Body of pancreas (tissue), 2 donors: ENCODE results near the gene TEX28. TPM values are rescaled to one million over a fixed set of nuclear protein-coding genes. Genes with fewer than 3 reads are reported as not detected.

Source experiments
- total RNA-seq, 2 donors: library from RNA; depleted of rRNA; stranded (reverse); fragments of >200 nt; gene quantifications; one replicate each; pipeline ENCODE4 v1.1.0, GENCODE V29; 2016

TEX28 gene
- total RNA-seq, 2 donors from 2014 or later, result not detected

Other genes with a start within 250 kb of the TEX28 start
- 10 to 100 TPM; 27.8 to 36.3 TPM for gene MECP2, start 197.4 kb downstream of the TEX28 start, total RNA-seq
- gene OPN1LW, start 150.9 kb downstream of the TEX28 start, total RNA-seq, result not detected
- gene OPN1MW, start 112.5 kb downstream of the TEX28 start, total RNA-seq, result not detected
- not detected for gene OPN1MW2, start 75.4 kb downstream of the TEX28 start, total RNA-seq
- gene OPN1MW3, start 37.5 kb downstream of the TEX28 start, total RNA-seq, result not detected
- gene TKTL1, start 671 bp upstream of the TEX28 start, total RNA-seq, result not detected
- 100 to 1,000 TPM; 230 to 308 TPM for gene FLNA, start 79.5 kb upstream of the TEX28 start, total RNA-seq
- 10 to 100 TPM; 23.6 to 28.3 TPM for gene EMD, start 84.2 kb upstream of the TEX28 start, total RNA-seq
- gene RPL10, start 103.3 kb upstream of the TEX28 start, total RNA-seq, result 1,000 to 10,000 TPM; 1,426 to 2,757 TPM
- 10 to 100 TPM in 1 of 2 donors, 1 to 10 TPM in 1; 9.6 to 16.1 TPM for gene DNASE1L1, start 114.1 kb upstream of the TEX28 start, total RNA-seq
- 10 to 100 TPM; 42.0 to 97.6 TPM for gene TAFAZZIN, start 116.4 kb upstream of the TEX28 start, total RNA-seq
- 10 to 100 TPM; 49.8 to 51.4 TPM for gene ATP6AP1, start 133.6 kb upstream of the TEX28 start, total RNA-seq
- gene GDI1, start 142.0 kb upstream of the TEX28 start, total RNA-seq, result 10 to 100 TPM; 68.5 to 83.4 TPM
- 10 to 100 TPM; 14.5 to 48.8 TPM for gene FAM50A, start 149.0 kb upstream of the TEX28 start, total RNA-seq
- 10 to 100 TPM in 1 of 2 donors, 1 to 10 TPM in 1; 7.3 to 19.1 TPM for gene PLXNA3, start 163.2 kb upstream of the TEX28 start, total RNA-seq
- 10 to 100 TPM; 20.2 to 27.4 TPM for gene LAGE3, start 184.2 kb upstream of the TEX28 start, total RNA-seq
- 10 to 100 TPM; 24.9 to 34.9 TPM for gene UBL4A, start 191.5 kb upstream of the TEX28 start, total RNA-seq
- gene SLC10A3, start 195.5 kb upstream of the TEX28 start, total RNA-seq, result 10 to 100 TPM; 18.9 to 24.7 TPM
- 10 to 100 TPM; 32.3 to 48.3 TPM for gene FAM3A, start 221.1 kb upstream of the TEX28 start, total RNA-seq